NCI-H146 treated with DMSO at 0.1 percent for 48 hours (cell line): ENCODE measurements around the gene GPI.

Experiments
- DNase-seq: peaks from one replicate; lab custom pipeline; 2025; ENCODE audit not compliant: unreplicated experiment; lab: John Stamatoyannopoulos, UW

The GPI gene

DNA sequence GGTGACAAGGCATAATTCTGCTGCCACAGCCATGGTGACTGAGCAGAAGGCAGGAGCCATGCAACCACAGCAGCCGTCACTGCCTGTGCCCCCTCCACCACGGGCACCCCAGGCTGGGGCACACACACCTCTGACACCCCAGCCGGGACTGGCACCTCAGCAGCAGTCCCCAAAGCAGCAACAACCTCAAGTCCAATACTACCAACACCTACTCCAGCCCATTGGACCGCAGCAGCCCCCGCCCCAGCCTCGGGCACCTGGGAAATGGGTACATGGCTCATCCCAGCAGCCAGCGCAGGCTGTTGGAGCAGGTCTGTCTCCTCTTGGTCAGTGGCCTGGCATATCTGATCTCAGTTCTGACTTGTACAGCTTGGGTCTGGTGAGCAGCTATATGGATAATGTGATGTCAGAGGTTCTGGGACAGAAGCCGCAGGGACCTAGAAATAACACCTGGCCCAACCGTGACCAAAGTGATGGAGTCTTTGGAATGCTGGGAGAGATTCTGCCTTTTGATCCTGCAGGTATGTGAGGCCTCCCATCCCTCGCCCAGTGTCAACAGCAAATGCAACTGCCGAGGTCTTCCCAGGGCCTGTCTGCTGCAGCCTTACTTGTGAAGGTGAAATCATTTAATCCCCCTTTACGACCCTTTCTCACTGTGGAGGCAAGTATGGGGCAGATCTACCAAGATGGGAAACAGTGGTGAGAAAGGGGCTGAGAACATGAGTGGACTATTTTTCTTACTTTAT lies 22.9 kb upstream of the GPI start:
- DNase-seq = no peak

- DNase-seq = no peak
These were observed 21.2 kb upstream of the GPI start for GRCh38 chr19:34343751-34344150.

DNA sequence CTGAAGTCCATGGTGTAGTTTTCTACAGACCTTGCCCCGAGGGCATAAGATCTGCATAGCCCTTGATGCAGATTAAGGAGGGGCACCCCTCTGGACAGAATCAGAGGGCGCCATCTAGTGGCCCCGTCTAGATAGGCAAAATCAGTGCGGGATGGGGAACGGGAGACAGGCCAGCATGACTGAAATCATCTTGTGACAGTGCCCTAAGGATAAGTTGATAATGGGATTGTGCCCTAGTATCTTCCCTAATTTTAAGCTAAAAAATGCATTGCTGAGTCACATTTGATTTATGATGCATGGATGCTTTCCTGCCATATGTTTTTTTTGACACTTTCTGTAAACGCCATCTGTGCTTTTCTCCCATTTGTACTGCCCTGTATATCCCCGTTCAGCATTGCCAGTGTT lies 19.0 kb upstream of the GPI start:
- DNase-seq = peak; percentile 61

GRCh38 chr19:34347561-34348165 lies 17.3 kb upstream of the GPI start:
- DNase-seq = no peak

- no peak for DNase-seq
These were observed 16.0 kb upstream of the GPI start for GRCh38 chr19:34348899-34349487.

DNA sequence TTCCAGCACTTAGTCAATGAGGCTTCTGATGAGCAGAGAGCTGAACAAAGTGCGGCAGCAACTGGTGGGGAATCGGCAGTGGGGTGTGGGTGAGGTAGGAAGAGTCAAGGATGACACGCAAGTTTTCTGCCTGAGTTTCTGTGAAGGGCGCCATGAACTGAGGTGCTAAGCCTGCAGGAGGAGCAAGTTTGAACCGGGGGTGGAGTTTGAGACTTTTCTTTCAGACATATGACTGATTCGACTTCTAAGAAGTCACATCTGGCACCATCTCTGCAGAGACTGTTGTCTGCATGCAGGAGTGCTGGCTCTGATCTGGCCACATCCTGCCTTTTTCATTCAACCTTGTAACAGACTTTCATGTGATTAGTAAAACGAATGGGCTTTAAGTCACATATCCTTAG lies 14.8 kb upstream of the GPI start:
- no peak for DNase-seq

DNA sequence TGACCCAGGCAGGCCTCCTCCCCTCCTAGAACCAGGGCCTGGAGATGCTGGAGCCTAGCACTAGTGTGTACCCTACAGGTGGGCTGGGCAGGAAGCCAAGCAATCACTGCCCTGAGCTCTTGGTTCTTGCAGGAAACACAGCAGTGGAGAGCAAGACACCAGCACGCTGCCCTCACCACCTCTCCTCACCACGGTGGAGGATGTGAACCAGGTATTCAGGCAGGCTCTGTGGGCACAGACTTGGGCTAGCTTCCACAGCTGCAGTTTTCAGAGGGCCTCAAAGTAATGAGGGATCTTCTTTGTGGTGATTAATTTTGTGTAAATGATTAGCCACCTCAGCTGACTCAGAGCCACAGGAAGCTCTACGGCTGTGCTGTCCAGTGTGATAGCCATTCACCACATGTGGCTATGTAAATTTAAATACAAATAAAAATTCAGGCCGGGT lies 13.6 kb upstream of the GPI start:
- peak; percentile 75 for DNase-seq

- DNase-seq = peak; percentile 72
These were observed 11.4 kb upstream of the GPI start for GRCh38 chr19:34353546-34353945.

DNA sequence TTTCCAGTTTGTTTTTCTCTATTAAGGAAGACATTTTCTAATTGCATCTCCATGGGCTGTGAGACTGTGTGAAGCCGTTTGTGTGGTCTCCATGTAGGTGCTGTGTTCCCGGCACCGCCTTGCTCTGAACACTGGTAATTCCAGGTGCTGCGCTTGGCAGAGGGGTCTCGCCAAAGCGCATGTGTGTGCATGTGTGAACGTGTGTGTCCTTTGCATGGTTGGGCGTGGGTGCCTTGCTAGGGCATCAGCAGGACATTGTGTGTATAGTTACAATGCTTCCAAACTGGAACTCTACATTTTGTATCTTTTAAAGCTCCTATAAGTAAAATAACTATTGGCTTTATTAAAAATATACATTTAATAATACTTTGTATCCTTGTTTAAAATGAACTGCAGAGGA lies 9.8 kb upstream of the GPI start:
- DNase-seq = no peak

GRCh38 chr19:34356875-34357274 lies 8.1 kb upstream of the GPI start:
- DNase-seq = no peak

DNA sequence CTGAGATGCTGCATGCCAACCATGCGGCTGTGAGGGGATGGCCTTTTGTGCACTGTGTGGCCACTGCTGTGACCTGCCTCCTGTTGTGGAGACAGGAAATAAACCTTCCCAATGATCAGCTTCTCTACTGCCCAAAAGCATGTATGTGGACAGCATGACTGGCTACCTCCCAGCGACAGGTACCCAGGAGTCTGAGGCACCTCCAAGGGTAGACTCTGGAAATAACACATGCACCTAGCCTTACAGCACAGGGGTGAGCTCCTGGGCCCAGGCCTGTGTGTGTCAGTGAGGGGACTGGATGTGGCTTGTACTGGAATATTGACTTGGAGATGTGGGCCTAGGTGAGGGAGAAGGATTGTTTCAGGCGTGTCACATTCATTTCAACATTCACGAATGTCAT lies 7.6 kb upstream of the GPI start:
- DNase-seq = no peak

DNA sequence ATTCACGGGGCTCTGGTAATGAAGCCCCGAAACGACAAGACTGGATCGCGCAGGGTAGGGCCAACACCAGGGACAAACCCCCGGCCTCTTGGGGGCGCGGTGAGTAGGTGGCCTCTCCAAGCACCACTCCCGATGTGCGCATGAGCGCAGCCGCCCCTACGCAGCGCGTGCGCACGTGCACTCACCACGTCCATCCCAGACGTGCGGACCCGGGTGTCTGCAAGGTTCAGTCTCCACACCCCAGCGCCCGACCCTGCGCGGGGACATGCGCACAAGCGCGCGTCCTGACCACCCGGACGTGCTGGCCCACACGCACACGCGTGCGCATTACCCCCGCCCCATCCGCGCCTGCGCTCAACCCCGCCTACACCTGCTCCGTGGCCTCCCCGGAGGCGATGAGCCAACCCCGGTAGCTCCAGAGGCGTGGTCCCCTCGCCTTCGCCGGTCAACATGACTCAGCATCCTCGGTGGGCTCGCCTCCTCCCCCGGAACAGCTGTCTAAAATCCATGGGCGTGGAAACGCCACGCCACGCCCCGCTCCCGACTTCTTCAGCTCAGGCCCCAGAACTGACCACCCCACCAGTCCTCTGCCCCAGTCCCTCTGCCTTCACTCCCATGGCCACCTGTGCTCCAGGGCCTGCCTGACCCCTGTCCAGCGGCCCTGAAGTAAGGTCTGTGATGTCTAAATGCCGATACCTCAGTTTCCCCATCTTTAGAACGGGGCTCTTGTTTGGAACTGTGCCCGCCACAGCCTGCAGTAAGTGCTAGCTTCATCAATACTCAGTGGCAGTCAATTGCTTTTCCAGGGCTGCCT lies 5.6 kb upstream of the GPI start:
- DNase-seq = peak; percentile 99

GRCh38 chr19:34359954-34360315 lies 5.1 kb upstream of the GPI start:
- DNase-seq = no peak

DNA sequence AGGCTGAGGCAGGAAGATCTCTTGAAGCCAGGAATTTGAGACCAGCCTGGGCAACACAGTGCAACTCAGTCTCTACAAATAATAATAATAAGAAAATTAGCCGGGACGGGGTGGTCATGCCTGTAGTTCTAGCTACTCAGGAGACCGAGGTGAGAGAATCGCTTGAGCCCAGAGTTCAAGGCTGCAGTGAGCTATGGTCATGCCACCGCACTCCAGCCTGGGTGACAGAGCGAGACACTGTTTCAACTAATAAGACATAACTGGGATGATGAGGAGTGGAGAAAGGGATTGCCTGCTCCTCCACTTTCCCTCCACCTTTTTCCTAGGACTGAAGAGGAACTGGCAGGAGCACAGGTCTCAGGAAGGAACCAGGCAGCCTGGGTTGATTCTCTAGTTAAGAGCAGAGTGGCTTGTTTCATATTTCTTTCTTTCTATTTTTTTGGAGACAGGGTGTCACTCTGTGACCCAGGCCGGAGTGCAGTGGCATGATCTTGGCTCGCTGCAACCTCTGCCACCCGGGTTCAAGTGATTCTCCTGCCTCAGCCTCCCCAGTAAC lies 4.6 kb upstream of the GPI start:
- no peak for DNase-seq

- no peak for DNase-seq
These were observed 2.3 kb upstream of the GPI start for GRCh38 chr19:34362679-34363069.

- DNase-seq = no peak
These were observed 1.9 kb upstream of the GPI start for GRCh38 chr19:34363094-34363493.

GRCh38 chr19:34363930-34364329 lies 1.1 kb upstream of the GPI start:
- DNase-seq = no peak

GRCh38 chr19:34364462-34364829 lies 550 bp upstream of the GPI start:
- DNase-seq = no peak

DNA sequence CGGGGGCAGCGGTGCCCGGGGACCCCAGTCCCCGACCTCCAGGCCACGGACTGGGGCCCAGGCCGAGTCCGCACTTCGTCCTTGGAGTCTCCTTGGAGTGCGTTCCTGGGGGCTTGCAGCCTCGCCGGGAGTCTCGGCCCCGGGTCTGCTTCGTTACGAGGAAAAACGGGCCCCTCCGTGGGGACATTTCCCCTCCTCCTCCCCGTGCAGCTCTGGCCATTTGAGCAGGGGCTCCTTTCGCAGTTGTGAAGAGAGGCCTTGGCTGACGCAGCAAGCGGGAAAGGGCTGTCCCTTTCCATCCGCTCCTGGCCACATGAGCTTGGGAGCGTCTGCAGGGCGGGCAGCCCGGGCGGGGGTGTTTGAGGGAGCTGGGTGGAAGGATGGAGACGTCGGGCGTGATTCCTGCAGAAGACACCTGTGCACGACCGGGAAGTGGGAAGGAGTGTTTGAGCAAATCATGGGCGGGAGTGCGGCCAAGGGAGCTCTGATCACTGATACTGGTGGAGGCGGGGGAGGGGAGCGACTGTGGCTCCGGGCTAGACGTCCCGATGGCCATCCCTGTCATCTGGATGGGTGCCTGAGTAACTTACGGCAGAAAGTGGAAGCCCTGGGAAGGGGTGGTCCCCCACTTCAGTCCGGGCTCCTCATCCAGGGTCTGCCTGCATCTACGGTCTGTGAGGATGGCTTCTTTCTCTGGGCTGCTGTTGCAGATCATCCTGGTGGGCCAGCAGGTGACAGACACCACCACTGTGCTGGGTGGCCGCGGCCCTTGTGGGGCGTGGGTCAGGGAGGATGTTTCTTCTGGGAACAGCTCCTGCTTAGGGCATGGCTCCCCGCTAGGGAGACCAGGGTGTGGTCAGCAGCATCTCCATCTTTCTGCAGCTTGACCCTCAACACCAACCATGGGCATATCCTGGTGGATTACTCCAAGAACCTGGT lies 736 bp downstream of the GPI start:
- DNase-seq = peak; percentile 28
